Measurements from ENCODE around the gene PTGER3.

GRCh38 chr1:71087060-71087459 is 39.4 kb upstream of the PTGER3 start:
- TF ChIP-seq POLR2A (IDR thresholded peaks at IDR 0.05; ENCODE audit: low read depth, low read length) (no peak), TAF1 (IDR thresholded peaks at IDR 0.05; ENCODE audit: low read depth, low read length) (no peak), POLR2AphosphoS5 (IDR thresholded peaks at IDR 0.05; ENCODE audit: low read depth, low read length) (no peak), PAX5 (IDR thresholded peaks at IDR 0.05; ENCODE audit: insufficient read depth, low read length, severe bottlenecking) (no peak), POU2F2 (IDR thresholded peaks at IDR 0.05; ENCODE audit: low read depth, low read length) (no peak), SPI1 (IDR thresholded peaks at IDR 0.05; ENCODE audit: low read depth, low read length) (no peak)

Measured in GM12891 (cell line).